ENCODE measurements around the gene CACNA1B. TPM values are rescaled to one million over a fixed set of nuclear protein-coding genes. Genes with fewer than 3 reads are reported as not detected.

The CACNA1B gene
- total and polyA plus RNA-seq, 2 donors (not counting 1 experiment from before 2014, with no cell fraction given): 0.15 TPM; not detected in 1

DNA sequence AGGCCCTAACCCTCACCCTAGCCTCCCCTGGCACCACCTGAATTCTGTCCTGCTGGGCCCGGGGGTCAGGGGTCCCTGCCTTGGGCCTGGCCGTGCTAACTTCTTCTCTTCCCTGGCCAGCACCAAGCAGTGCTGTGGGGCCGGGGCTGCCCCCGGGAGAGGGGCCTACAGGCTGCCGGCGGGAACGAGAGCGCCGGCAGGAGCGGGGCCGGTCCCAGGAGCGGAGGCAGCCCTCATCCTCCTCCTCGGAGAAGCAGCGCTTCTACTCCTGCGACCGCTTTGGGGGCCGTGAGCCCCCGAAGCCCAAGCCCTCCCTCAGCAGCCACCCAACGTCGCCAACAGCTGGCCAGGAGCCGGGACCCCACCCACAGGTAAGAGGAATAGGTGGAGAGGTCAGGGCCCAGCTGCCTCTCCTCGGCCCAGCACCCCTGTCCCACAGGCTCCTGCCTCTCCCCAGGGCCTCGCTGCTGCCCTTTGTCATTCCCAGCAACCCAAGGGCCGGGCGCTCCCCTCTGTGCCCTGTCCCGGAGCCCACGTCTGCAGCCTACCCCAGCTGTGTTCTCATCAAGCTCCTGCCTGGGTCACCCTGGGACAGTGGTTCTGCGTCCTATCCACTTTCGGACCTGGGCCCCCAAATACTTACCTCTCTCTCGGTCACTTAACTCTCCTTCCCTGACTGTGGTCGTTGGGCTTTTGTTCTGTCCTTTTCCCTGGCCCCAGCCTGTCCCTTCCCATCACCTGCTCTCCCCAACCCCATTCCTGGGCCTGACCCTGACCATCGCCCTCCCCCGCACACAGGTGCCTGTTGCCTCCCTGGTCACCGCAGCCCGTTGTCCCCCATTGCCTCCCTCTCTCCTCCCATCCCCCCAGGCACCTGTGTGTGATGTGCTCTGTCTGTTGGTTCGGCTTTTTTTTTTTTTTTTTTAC, 243.2 kb downstream of the CACNA1B start:
- Histone ChIP-seq H3K27me3 (replicated peaks in 1 of 4; ENCODE audit: control extremely low read depth in 1 of 4, control insufficient read depth in 3 of 4, insufficient read depth in 4 of 4, low read length in 3 of 4) (no peaks in the 10 kb centered on the region), H4K20me1 (ENCODE audit: control insufficient read depth, insufficient read depth, low read length, poor library complexity, severe bottlenecking) (no peaks in the 10 kb centered on the region), H3K36me3 (replicated peaks in 1 of 2; ENCODE audit: control extremely low read depth in 1 of 2, control insufficient read depth in 1 of 2, extremely low read depth in 1 of 2, insufficient read depth in 2 of 2, low read length in 1 of 2) (no peaks in the 10 kb centered on the region), H3K4me2 (replicated peaks; ENCODE audit: low read depth, low read length, poor library complexity, severe bottlenecking) (no peak overlapping the region), H3K4me3 (ENCODE audit: control extremely low read depth in 1 of 5, extremely low read depth in 1 of 5, insufficient read depth in 1 of 5, low read depth in 2 of 5, low read length in 4 of 5) (no peak overlapping the region), H3K27ac (ENCODE audit: low read length in 2 of 2) (no peak overlapping the region), H2AFZ (ENCODE audit: insufficient read depth, low read depth, low read length, poor library complexity, severe bottlenecking) (no peak overlapping the region), H3K9me3 (ENCODE audit: control extremely low read depth in 1 of 3, control insufficient read depth in 2 of 3, insufficient read depth in 1 of 3, low read length in 2 of 3) (peaks cover 0 to under 1% (median 0%) of the 10 kb centered on the region in 3 donors), H3K4me1 (ENCODE audit: control insufficient read depth in 2 of 2, insufficient read depth in 2 of 2, low read length in 2 of 2) (no peaks in the 10 kb centered on the region), H3K9ac (ENCODE audit: low read length) (no peak overlapping the region), H3K79me2 (ENCODE audit: control insufficient read depth, insufficient read depth, low read length) (no peaks in the 10 kb centered on the region)
- TF ChIP-seq, protein P1, sequence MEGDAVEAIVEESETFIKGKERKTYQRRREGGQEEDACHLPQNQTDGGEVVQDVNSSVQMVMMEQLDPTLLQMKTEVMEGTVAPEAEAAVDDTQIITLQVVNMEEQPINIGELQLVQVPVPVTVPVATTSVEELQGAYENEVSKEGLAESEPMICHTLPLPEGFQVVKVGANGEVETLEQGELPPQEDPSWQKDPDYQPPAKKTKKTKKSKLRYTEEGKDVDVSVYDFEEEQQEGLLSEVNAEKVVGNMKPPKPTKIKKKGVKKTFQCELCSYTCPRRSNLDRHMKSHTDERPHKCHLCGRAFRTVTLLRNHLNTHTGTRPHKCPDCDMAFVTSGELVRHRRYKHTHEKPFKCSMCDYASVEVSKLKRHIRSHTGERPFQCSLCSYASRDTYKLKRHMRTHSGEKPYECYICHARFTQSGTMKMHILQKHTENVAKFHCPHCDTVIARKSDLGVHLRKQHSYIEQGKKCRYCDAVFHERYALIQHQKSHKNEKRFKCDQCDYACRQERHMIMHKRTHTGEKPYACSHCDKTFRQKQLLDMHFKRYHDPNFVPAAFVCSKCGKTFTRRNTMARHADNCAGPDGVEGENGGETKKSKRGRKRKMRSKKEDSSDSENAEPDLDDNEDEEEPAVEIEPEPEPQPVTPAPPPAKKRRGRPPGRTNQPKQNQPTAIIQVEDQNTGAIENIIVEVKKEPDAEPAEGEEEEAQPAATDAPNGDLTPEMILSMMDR (IDR thresholded peaks at IDR 0.05): no peak
- TF ChIP-seq EZH2 (IDR thresholded peaks at IDR 0.05; ENCODE audit: borderline replicate concordance, insufficient read depth, low read depth, low read length, poor library complexity, severe bottlenecking): no peak
- Mint-ChIP-seq H3K27ac (no peak overlapping the region), H3K4me1 (no peaks in the 10 kb centered on the region), H3K27me3 (peaks cover 3% of the 10 kb centered on the region), H3K9me3 (ENCODE audit: insufficient read depth) (no peaks in the 10 kb centered on the region), H3K4me3 (no peak overlapping the region)
- 88% methylated on average over 24 of the region's 36 CpGs for WGBS (ENCODE audit: insufficient coverage)
- ChIA-PET POLR2A (no interaction called here), CTCF (no interaction called here)
- ATAC-seq (ENCODE audit: low read depth): no peak
- DNase-seq: no peak
- intact Hi-C loops (cut with micrococcal nuclease): no loop called here

DNA sequence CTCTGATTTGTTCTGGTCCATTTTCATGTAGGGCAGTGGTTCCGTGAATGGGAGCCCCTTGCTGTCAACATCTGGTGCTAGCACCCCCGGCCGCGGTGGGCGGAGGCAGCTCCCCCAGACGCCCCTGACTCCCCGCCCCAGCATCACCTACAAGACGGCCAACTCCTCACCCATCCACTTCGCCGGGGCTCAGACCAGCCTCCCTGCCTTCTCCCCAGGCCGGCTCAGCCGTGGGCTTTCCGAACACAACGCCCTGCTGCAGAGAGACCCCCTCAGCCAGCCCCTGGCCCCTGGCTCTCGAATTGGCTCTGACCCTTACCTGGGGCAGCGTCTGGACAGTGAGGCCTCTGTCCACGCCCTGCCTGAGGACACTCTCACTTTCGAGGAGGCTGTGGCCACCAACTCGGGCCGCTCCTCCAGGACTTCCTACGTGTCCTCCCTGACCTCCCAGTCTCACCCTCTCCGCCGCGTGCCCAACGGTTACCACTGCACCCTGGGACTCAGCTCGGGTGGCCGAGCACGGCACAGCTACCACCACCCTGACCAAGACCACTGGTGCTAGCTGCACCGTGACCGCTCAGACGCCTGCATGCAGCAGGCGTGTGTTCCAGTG, 244.0 kb downstream of the CACNA1B start:
- no peaks in the 10 kb centered on the region for H3K79me2 ChIP-seq (ENCODE audit: control insufficient read depth, insufficient read depth, low read length)
- no peak for ATAC-seq (ENCODE audit: low read depth)
- no peak overlapping the region for H3K4me3 ChIP-seq (ENCODE audit: control extremely low read depth in 1 of 5, extremely low read depth in 1 of 5, insufficient read depth in 1 of 5, low read depth in 2 of 5, low read length in 4 of 5)
- H3K4me1 ChIP-seq (ENCODE audit: control insufficient read depth in 2 of 2, insufficient read depth in 2 of 2, low read length in 2 of 2): no peaks in the 10 kb centered on the region
- 93% methylated on average over 31 of the region's 32 CpGs for WGBS (ENCODE audit: insufficient coverage)
- DNase-seq: no peak
- H3K9ac ChIP-seq (ENCODE audit: low read length): no peak overlapping the region
- H3K27ac ChIP-seq (ENCODE audit: low read length in 2 of 2): no peak overlapping the region
- H3K4me3 Mint-ChIP-seq: no peak overlapping the region
- POLR2A ChIA-PET: no interaction called here
- H3K4me1 Mint-ChIP-seq: no peaks in the 10 kb centered on the region
- H3K27me3 ChIP-seq (replicated peaks in 1 of 4; ENCODE audit: control extremely low read depth in 1 of 4, control insufficient read depth in 3 of 4, insufficient read depth in 4 of 4, low read length in 3 of 4): no peaks in the 10 kb centered on the region
- H3K27ac Mint-ChIP-seq: no peak overlapping the region
- H3K27me3 Mint-ChIP-seq: peaks cover 3% of the 10 kb centered on the region
- TF ChIP-seq, protein P1 (IDR thresholded peaks at IDR 0.05): no peak
- no peak for TF ChIP-seq EZH2 (IDR thresholded peaks at IDR 0.05; ENCODE audit: borderline replicate concordance, insufficient read depth, low read depth, low read length, poor library complexity, severe bottlenecking)
- intact Hi-C loops (cut with micrococcal nuclease): no loop called here
- H4K20me1 ChIP-seq (ENCODE audit: control insufficient read depth, insufficient read depth, low read length, poor library complexity, severe bottlenecking): no peaks in the 10 kb centered on the region
- peaks cover 0 to 9% (median 0%) of the 10 kb centered on the region in 3 donors for H3K9me3 ChIP-seq (ENCODE audit: control extremely low read depth in 1 of 3, control insufficient read depth in 2 of 3, insufficient read depth in 1 of 3, low read length in 2 of 3)
- no peak overlapping the region for H2AFZ ChIP-seq (ENCODE audit: insufficient read depth, low read depth, low read length, poor library complexity, severe bottlenecking)
- no peaks in the 10 kb centered on the region for H3K36me3 ChIP-seq (replicated peaks in 1 of 2; ENCODE audit: control extremely low read depth in 1 of 2, control insufficient read depth in 1 of 2, extremely low read depth in 1 of 2, insufficient read depth in 2 of 2, low read length in 1 of 2)
- CTCF ChIA-PET: no interaction called here
- no peak overlapping the region for H3K4me2 ChIP-seq (replicated peaks; ENCODE audit: low read depth, low read length, poor library complexity, severe bottlenecking)
- H3K9me3 Mint-ChIP-seq (ENCODE audit: insufficient read depth): no peaks in the 10 kb centered on the region
